Calu3 (cell line): ENCODE results near the gene CTIF. TPM values are rescaled to one million over a fixed set of nuclear protein-coding genes. Genes with fewer than 3 reads are reported as not detected.

Experiments
- BruUV-seq: library from RNA; stranded (reverse); fragments of 400-500 nt; replicated peaks from 2 replicates; lab custom pipeline; 2021; lab: Mats Ljungman, UMichigan
- CTCF ChIA-PET: fragments of 300-600 bp; sonication (Branson Sonifier 250); formaldehyde crosslinking; loops from one replicate; lab custom pipeline; 2022; ENCODE audit warnings: antibody characterized with exemption; lab: Charles Lee
- DNase-seq: peaks from one replicate; pipeline ENCODE4 v3.0.0; 2022
- H3K27ac Mint-ChIP-seq: one replicate; pipeline ENCODE4 v1.8.0; 2022; ENCODE audit warnings: mixed read lengths; ENCODE audit not compliant: unreplicated experiment
- H3K27me3 Mint-ChIP-seq: one replicate; pipeline ENCODE4 v1.8.0; 2022; ENCODE audit warnings: mixed read lengths; ENCODE audit not compliant: unreplicated experiment
- H3K36me3 Mint-ChIP-seq: one replicate; pipeline ENCODE4 v1.8.0; 2022; ENCODE audit warnings: mild to moderate bottlenecking, moderate library complexity, mixed read lengths; ENCODE audit not compliant: insufficient read depth, unreplicated experiment
- H3K4me1 Mint-ChIP-seq: one replicate; pipeline ENCODE4 v1.8.0; 2022; ENCODE audit warnings: mild to moderate bottlenecking, low read depth, mixed read lengths; ENCODE audit not compliant: unreplicated experiment
- H3K4me3 Mint-ChIP-seq: one replicate; pipeline ENCODE4 v1.8.0; 2022; ENCODE audit warnings: mild to moderate bottlenecking, low read depth, moderate library complexity, mixed read lengths; ENCODE audit not compliant: unreplicated experiment
- H3K9me3 Mint-ChIP-seq: one replicate; pipeline ENCODE4 v1.8.0; 2022; ENCODE audit warnings: low read depth, mixed read lengths; ENCODE audit not compliant: unreplicated experiment
- CTCF ChIP-seq: fragments of 200-600 bp; IDR thresholded peaks from one replicate; pipeline ENCODE4 v1.8.0; 2022; ENCODE audit warnings: antibody characterized with exemption; ENCODE audit not compliant: unreplicated experiment
- intact Hi-C: fragments of 100-400 bp; cut with micrococcal nuclease; formaldehyde crosslinking; loops from one replicate; pipeline ENCODE4 v1.10.0; 2022; ENCODE audit not compliant: unreplicated experiment
- total RNA-seq: library from RNA; stranded (reverse); gene quantifications from 2 replicates; pipeline ENCODE4 v1.2.3, GENCODE V29; 2022

CTIF gene
- total RNA-seq, 1 experiment from 2014 or later = 40.8 TPM

DNA sequence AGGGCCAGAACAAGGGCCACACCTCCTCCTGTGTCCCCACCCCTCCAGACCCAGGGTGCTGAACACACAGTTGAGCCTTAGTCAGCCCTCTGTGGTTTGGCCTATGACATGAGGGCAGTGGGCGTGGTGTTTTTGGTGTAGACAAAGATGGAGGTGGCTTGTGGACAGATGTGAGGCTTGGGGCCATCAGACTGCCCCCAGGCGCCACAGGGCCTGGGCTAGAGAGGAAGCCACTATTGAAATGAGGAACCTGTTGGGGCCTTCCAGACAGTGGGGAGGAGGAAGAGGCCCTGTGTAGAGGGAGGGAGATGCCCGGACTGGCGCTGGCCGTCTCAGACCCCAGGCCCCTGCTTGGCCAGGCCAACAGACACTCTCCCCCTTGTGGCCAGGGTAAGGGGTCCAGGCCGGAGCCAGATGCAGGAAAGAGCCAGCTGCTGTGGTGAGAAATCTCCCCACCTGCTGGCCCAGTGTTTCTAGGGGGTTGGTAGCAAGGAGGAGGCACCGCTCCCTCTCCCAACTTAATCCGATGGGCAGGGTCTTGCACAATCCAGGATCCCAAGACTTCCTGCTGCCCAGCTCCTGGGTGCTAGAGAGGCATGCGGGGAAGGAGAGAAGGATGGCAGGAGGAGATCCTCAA is 358.2 kb downstream of the CTIF start:
- BruUV-seq = no TSS peak
- H3K36me3 Mint-ChIP-seq = peaks cover 5% of the 10 kb centered on the region
- CTCF ChIA-PET = no interaction called here
- H3K4me3 Mint-ChIP-seq = no peak overlapping the region
- H3K27ac Mint-ChIP-seq = peak overlapping the region; percentile 10
- no peaks in the 10 kb centered on the region for H3K27me3 Mint-ChIP-seq
- peak; percentile 65 for DNase-seq
- intact Hi-C loops = no loop called here
- H3K9me3 Mint-ChIP-seq = peaks cover 5% of the 10 kb centered on the region
- peak; percentile 15 for TF ChIP-seq CTCF
- peaks cover 29% of the 10 kb centered on the region for H3K4me1 Mint-ChIP-seq

DNA sequence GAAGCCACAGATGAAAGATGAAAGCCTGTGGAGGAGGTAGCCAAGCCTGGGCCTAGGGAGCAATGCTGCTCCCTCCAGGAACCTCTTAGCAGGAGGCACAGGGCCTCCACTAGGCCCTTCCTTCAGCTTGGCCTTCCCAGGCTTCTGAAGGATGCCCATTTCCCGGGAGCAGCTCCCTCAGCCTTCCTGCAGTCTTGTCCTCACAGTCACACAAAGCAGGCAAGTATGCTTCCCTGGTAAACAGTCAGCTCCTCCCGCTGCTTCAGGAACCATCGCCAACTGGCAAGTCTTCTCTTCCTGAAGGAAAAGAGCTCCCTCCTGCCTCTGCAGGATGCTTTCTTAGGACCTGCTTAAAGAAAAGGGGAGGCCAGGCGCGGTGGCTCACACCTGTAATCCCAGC is 358.7 kb downstream of the CTIF start:
- no peak overlapping the region for H3K27ac Mint-ChIP-seq

DNA sequence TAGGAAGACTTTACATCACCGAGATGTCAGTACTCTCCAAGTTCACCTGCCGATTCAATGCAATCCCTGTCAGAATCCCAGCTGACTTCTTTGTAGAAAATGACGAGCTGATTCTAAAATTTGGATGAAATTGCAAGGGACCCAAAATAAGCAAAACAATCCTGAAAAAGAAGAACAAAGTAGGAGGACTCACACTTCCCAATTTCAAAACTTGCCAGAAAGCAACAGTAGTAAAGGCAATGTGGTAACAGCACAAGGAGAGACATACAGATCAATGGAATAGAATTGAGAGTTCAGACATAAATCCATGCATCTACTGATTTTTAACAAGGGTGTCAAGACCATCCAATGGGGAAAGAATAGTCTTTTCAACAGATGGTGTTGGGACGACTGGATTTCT is 359.7 kb downstream of the CTIF start:
- H3K27ac Mint-ChIP-seq = no peak overlapping the region
- no TSS peak for BruUV-seq
- CTCF ChIA-PET = no interaction called here

More for the DNA sequence above, 358.7 kb downstream of the CTIF start:
- no peak for DNase-seq
- CTCF ChIA-PET = no interaction called here
- peaks cover 29% of the 10 kb centered on the region for H3K4me1 Mint-ChIP-seq
- H3K36me3 Mint-ChIP-seq = peaks cover 5% of the 10 kb centered on the region
- H3K4me3 Mint-ChIP-seq = no peak overlapping the region
- H3K9me3 Mint-ChIP-seq = peaks cover 5% of the 10 kb centered on the region
- no peaks in the 10 kb centered on the region for H3K27me3 Mint-ChIP-seq
- BruUV-seq = no TSS peak
- intact Hi-C loops = no loop called here
- TF ChIP-seq CTCF = no peak

DNA sequence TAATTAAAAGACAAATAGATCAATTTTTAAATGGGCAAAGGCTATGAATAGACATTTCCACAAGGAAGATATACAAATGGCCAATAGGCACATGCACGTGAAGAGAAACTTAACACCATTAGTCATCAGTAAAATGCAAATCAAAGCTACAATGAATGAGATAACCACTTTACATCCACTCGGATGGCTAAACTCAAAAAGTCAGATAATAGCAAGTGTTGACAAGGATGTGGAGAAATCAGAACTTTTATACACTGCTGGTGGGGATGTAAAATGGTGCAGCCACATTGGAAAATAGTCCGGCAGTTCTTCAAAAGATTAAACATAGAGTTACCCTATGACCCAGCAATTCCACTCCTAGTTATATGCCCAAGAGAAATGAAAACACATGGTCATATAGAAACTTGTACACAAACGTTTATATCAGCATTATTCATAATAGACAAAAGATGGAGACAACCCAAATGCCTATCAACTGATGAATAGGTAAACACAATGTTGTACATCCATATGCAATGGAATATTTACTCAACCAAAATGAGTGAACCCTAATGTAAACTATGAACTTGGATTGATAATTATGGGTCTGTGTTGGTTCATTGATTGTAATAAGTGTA is 360.8 kb downstream of the CTIF start:
- CTCF ChIA-PET = no interaction called here
- peaks cover 29% of the 10 kb centered on the region for H3K4me1 Mint-ChIP-seq
- TF ChIP-seq CTCF = no peak
- H3K36me3 Mint-ChIP-seq = peaks cover 6% of the 10 kb centered on the region
- H3K27ac Mint-ChIP-seq = no peak overlapping the region
- DNase-seq = no peak
- BruUV-seq = no TSS peak
- H3K27me3 Mint-ChIP-seq = no peaks in the 10 kb centered on the region
- peaks cover 12% of the 10 kb centered on the region for H3K9me3 Mint-ChIP-seq
- intact Hi-C loops = no loop called here
- no peak overlapping the region for H3K4me3 Mint-ChIP-seq

More for the DNA sequence above, 359.7 kb downstream of the CTIF start:
- DNase-seq = no peak
- no peaks in the 10 kb centered on the region for H3K27me3 Mint-ChIP-seq
- peaks cover 5% of the 10 kb centered on the region for H3K9me3 Mint-ChIP-seq
- peaks cover 5% of the 10 kb centered on the region for H3K36me3 Mint-ChIP-seq
- intact Hi-C loops = no loop called here
- H3K4me1 Mint-ChIP-seq = peaks cover 29% of the 10 kb centered on the region
- TF ChIP-seq CTCF = no peak
- no peak overlapping the region for H3K4me3 Mint-ChIP-seq
